Measurements from ENCODE around the gene TBC1D16. TPM values are rescaled to one million over a fixed set of nuclear protein-coding genes. Genes with fewer than 3 reads are reported as not detected.

Gene TBC1D16
- total and polyA plus RNA-seq, 10 of the 15 experiments (the other 5 are each of a cell fraction or from before 2014, with no cell fraction given), result 0.01 to 0.13 (median 0.06) TPM; not detected in 3

DNA sequence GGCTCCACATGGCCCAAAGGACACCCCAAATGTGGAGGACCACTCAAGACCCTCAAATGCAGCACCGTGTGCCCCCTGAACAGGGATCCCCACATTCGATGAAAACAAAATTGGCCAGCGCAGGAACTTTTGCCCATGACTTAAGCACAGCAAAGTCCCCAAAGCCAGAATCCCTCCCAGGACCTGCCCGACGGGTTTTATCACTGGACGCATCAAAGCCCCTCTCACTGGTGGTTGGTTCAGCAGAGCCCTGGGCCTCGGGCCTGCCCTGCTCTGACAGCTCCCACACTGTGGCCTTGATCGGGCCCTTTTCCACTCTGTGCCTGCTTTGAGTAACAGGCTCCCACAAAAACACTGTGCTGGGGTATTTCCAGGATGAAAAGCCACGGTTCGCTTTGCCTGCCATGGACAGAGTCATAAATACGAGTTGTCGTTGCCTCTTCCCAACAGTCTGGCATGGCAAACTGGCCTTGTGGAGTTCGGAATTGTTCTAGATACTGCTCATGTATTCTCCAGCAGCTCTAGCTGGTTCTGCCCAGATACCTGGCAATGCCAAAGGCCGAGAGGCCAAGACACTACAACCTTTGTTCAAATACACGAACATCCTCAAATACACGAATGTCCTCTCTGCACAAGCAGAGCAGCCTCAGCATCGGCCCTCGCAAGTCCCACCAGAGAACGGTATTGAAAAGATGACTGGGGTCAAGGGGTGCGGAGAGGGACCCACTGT, 46.4 kb downstream of the TBC1D16 start:
- no peak for TF ChIP-seq NR2C1 (IDR thresholded peaks at IDR 0.05)
- Histone ChIP-seq H3K9ac (ENCODE audit: control insufficient read depth, insufficient read depth, low read length) (no peak overlapping the region), H3K4me1 (ENCODE audit: control insufficient read depth, insufficient read depth, low read length) (no peaks in the 10 kb centered on the region), H3K4me2 (ENCODE audit: control insufficient read depth, insufficient read depth) (no peak overlapping the region), H3K9me3 (replicated peaks; ENCODE audit: control insufficient read depth, insufficient read depth, low read length) (no peaks in the 10 kb centered on the region), H3K36me3 (ENCODE audit: control insufficient read depth in 2 of 2, insufficient read depth in 2 of 2, low read length in 1 of 2) (no peaks in the 10 kb centered on the region), H3K27ac (ENCODE audit: control insufficient read depth, insufficient read depth) (no peak overlapping the region), H2AFZ (ENCODE audit: control insufficient read depth, low read depth, low read length) (no peak overlapping the region), H3K27me3 (replicated peaks in 1 of 2; ENCODE audit: control insufficient read depth in 2 of 2, insufficient read depth in 2 of 2, low read length in 1 of 2) (peaks cover 1 to 3% of the 10 kb centered on the region in 2 experiments; a peak in 2 of 4 replicates), H3K4me3 (no peak overlapping the region), H3K79me2 (ENCODE audit: control insufficient read depth, insufficient read depth, low read length) (no peaks in the 10 kb centered on the region), H4K20me1 (ENCODE audit: control insufficient read depth, insufficient read depth) (no peaks in the 10 kb centered on the region)
- POLR2A ChIA-PET, result no interaction called here
- FAIRE-seq, result no peak
- WGBS (ENCODE audit: insufficient coverage, insufficient replicate concordance, low lambda C conversion rate, missing lambda C conversion rate), result 45% methylated on average over 20 of the region's 20 CpGs
- no peak for ATAC-seq
- SMC1A ChIA-PET (ENCODE audit: uncharacterized antibody, unreplicated experiment), result no interaction called here
- no peak for DNase-seq (ENCODE audit: low read depth, low spot score)
- RAD21 ChIA-PET (ENCODE audit: unreplicated experiment), result no interaction called here
- in situ Hi-C loops (cut with MboI) (no loop called here), intact Hi-C loops (cut with micrococcal nuclease; ENCODE audit: unreplicated experiment) (no loop called here)
- CTCF ChIA-PET, result interaction anchor here (0.6 to 1.0 kb wide), 2 partner anchors 19 to 215 kb away, joined by 3 read pairs; no protein-coding TSS in a partner anchor
- BruUV-seq (replicated peaks), result no TSS peak

DNA sequence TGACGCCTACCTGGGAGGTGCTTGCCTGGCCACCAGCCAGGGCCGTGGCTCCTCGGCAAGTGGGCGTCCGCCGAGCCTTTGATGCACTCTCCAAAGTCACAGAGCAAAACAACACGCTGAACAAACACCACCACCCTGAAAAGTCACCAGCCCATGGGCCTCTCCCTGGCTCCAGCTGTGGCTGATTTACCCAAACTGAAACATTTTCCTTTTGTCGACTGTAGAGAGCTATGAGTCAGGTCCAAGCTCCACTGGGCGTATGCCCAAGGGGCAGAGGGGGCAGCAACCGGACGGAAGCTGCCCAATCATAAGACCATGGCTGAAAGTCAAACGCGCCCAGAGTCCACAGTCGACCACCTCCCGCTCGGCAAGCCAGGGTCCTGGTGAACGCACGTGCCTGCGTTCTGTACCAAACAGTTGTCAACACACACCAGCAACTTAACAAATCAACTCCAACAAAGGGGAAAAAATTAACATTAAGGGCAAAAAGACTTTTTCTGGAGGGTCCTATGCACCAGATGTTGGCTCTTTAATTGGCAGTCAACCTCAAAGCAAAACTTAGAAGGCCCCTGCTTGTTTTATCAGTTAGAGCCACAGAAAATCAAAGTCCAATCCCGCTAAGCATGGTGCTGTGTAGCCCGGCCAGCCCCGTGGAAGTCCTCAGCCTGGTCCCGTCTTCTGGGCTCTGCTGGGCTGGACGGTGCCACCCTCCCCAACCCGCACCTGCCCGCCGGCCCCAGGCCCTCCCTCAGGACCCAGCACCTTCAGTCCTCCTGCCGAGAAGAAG, 47.3 kb downstream of the TBC1D16 start:
- no peak overlapping the region for H3K9ac ChIP-seq (ENCODE audit: control insufficient read depth, insufficient read depth, low read length)
- CTCF ChIA-PET, result interaction anchor here (0.8 to 1.2 kb wide), 2 partner anchors 21 to 199 kb away, joined by 3 read pairs; no protein-coding TSS in a partner anchor
- DNase-seq (ENCODE audit: low read depth, low spot score), result no peak
- no TSS peak for BruUV-seq (replicated peaks)
- SMC1A ChIA-PET (ENCODE audit: uncharacterized antibody, unreplicated experiment), result no interaction called here
- RAD21 ChIA-PET (ENCODE audit: unreplicated experiment), result no interaction called here
- H3K36me3 ChIP-seq (ENCODE audit: control insufficient read depth in 2 of 2, insufficient read depth in 2 of 2, low read length in 1 of 2), result no peaks in the 10 kb centered on the region
- H3K4me2 ChIP-seq (ENCODE audit: control insufficient read depth, insufficient read depth), result no peak overlapping the region
- no peaks in the 10 kb centered on the region for H3K79me2 ChIP-seq (ENCODE audit: control insufficient read depth, insufficient read depth, low read length)
- in situ Hi-C loops (cut with MboI) (no loop called here), intact Hi-C loops (cut with micrococcal nuclease; ENCODE audit: unreplicated experiment) (no loop called here)
- H3K27ac ChIP-seq (ENCODE audit: control insufficient read depth, insufficient read depth), result no peak overlapping the region
- no peaks in the 10 kb centered on the region for H4K20me1 ChIP-seq (ENCODE audit: control insufficient read depth, insufficient read depth)
- H2AFZ ChIP-seq (ENCODE audit: control insufficient read depth, low read depth, low read length), result no peak overlapping the region
- POLR2A ChIA-PET, result no interaction called here
- H3K9me3 ChIP-seq (replicated peaks; ENCODE audit: control insufficient read depth, insufficient read depth, low read length), result no peaks in the 10 kb centered on the region
- no peak for ATAC-seq
- 31% methylated on average over 28 of the region's 28 CpGs for WGBS (ENCODE audit: insufficient coverage, insufficient replicate concordance, low lambda C conversion rate, missing lambda C conversion rate)
- no peaks in the 10 kb centered on the region for H3K4me1 ChIP-seq (ENCODE audit: control insufficient read depth, insufficient read depth, low read length)
- H3K4me3 ChIP-seq, result no peak overlapping the region
- FAIRE-seq, result no peak
- peaks cover 1 to 3% of the 10 kb centered on the region in 2 experiments; a peak in 2 of 4 replicates for H3K27me3 ChIP-seq (replicated peaks in 1 of 2; ENCODE audit: control insufficient read depth in 2 of 2, insufficient read depth in 2 of 2, low read length in 1 of 2)
- no peak for TF ChIP-seq MTA2 (IDR thresholded peaks at IDR 0.05; ENCODE audit: low read depth)
- no peak for TF ChIP-seq HDAC2 (IDR thresholded peaks at IDR 0.05)
- TF ChIP-seq, protein P1, sequence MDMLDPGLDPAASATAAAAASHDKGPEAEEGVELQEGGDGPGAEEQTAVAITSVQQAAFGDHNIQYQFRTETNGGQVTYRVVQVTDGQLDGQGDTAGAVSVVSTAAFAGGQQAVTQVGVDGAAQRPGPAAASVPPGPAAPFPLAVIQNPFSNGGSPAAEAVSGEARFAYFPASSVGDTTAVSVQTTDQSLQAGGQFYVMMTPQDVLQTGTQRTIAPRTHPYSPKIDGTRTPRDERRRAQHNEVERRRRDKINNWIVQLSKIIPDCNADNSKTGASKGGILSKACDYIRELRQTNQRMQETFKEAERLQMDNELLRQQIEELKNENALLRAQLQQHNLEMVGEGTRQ (IDR thresholded peaks at IDR 0.05; ENCODE audit: borderline replicate concordance, low read depth, low read length), result no peak
- TF ChIP-seq TBL1XR1 (IDR thresholded peaks at IDR 0.05; ENCODE audit: low read depth, low read length), result no peak
- TF ChIP-seq, protein P2, sequence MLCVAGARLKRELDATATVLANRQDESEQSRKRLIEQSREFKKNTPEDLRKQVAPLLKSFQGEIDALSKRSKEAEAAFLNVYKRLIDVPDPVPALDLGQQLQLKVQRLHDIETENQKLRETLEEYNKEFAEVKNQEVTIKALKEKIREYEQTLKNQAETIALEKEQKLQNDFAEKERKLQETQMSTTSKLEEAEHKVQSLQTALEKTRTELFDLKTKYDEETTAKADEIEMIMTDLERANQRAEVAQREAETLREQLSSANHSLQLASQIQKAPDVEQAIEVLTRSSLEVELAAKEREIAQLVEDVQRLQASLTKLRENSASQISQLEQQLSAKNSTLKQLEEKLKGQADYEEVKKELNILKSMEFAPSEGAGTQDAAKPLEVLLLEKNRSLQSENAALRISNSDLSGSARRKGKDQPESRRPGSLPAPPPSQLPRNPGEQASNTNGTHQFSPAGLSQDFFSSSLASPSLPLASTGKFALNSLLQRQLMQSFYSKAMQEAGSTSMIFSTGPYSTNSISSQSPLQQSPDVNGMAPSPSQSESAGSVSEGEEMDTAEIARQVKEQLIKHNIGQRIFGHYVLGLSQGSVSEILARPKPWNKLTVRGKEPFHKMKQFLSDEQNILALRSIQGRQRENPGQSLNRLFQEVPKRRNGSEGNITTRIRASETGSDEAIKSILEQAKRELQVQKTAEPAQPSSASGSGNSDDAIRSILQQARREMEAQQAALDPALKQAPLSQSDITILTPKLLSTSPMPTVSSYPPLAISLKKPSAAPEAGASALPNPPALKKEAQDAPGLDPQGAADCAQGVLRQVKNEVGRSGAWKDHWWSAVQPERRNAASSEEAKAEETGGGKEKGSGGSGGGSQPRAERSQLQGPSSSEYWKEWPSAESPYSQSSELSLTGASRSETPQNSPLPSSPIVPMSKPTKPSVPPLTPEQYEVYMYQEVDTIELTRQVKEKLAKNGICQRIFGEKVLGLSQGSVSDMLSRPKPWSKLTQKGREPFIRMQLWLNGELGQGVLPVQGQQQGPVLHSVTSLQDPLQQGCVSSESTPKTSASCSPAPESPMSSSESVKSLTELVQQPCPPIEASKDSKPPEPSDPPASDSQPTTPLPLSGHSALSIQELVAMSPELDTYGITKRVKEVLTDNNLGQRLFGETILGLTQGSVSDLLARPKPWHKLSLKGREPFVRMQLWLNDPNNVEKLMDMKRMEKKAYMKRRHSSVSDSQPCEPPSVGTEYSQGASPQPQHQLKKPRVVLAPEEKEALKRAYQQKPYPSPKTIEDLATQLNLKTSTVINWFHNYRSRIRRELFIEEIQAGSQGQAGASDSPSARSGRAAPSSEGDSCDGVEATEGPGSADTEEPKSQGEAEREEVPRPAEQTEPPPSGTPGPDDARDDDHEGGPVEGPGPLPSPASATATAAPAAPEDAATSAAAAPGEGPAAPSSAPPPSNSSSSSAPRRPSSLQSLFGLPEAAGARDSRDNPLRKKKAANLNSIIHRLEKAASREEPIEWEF (IDR thresholded peaks at IDR 0.05; ENCODE audit: insufficient replicate concordance, low read depth, low read length), result no peak

Measured in GM12878 (cell line).